Endothelial cell of umbilical vein (primary cell): ENCODE results near the gene UBR3. TPM values are rescaled to one million over a fixed set of nuclear protein-coding genes. Genes with fewer than 3 reads are reported as not detected.

Source experiments
- BruUV-seq: library from RNA; stranded (reverse); fragments of 400-500 nt; replicated peaks from 2 replicates; lab custom pipeline; 2021; lab: Mats Ljungman, UMichigan
- CTCF ChIA-PET: fragments of 300-600, 350-600 bp; sonication (Branson Sonifier 250); formaldehyde crosslinking; loops from one replicate; lab custom pipeline; 2021; ENCODE audit warnings: antibody characterized with exemption, inconsistent platforms; lab: Charles Lee
- POLR2A ChIA-PET: fragments of 300-600, 350-600 bp; sonication (Branson Sonifier 250); formaldehyde crosslinking; loops from one replicate; lab custom pipeline; 2021; ENCODE audit warnings: antibody characterized with exemption, inconsistent platforms; lab: Charles Lee
- DNase-seq: peaks from one replicate; pipeline ENCODE4 v3.0.0-alpha.2; 2011; ENCODE audit warnings: low read depth, low spot score
- FAIRE-seq: peaks from 2 replicates; lab custom pipeline; 2011; peaks lifted over from hg19 to GRCh38; lab: Jason Lieb, UNC
- H2AFZ ChIP-seq: 2 replicates; pipeline ENCODE4 v1.6.0; 2012; ENCODE audit warnings: low read depth, low read length, control low read depth, inconsistent platforms
- H3K27ac ChIP-seq: 2 replicates; pipeline ENCODE4 v1.5.1; 2011; ENCODE audit warnings: low read depth, mild to moderate bottlenecking, control low read depth, low read length, moderate library complexity; ENCODE audit not compliant: insufficient read depth
- H3K27me3 ChIP-seq, 2 experiments: 2 replicates each; pipeline versions ENCODE4 v1.6.0 to v1.6.1; 2011; ENCODE audit warnings: low read length in 2 of 2, mixed read lengths in 1 of 2; ENCODE audit not compliant: control insufficient read depth in 2 of 2, insufficient read depth in 2 of 2
- H3K36me3 ChIP-seq, 2 experiments: 2 replicates in 1 of 2; 3 replicates in 1 of 2; pipeline ENCODE4 v1.5.1; 2011; ENCODE audit warnings: low read length in 2 of 2, mild to moderate bottlenecking in 1 of 2, moderate library complexity in 1 of 2; ENCODE audit not compliant: control insufficient read depth in 2 of 2, insufficient read depth in 2 of 2; ENCODE audit errors: extremely low read depth in 1 of 2
- H3K4me1 ChIP-seq: 3 replicates; pipeline ENCODE4 v1.5.1; 2011; ENCODE audit warnings: mild to moderate bottlenecking, low read length; ENCODE audit not compliant: control insufficient read depth, insufficient read depth; ENCODE audit errors: extremely low read depth
- H3K4me2 ChIP-seq: 2 replicates; pipeline ENCODE4 v1.6.1; 2011; ENCODE audit warnings: low read length, control low read depth, mixed read lengths; ENCODE audit not compliant: insufficient read depth
- H3K4me3 ChIP-seq, 3 experiments: fragments of 200-600 bp in 1 of 3; sonication (generic), shearing (Covaris generic) in 1 of 3; replicated peaks in 1 of 3; 2 replicates each; pipeline ENCODE4 v1.5.1; 2011 to 2016; ENCODE audit warnings: control low read depth in 3 of 3, low read length in 3 of 3, mild to moderate bottlenecking in 2 of 3, inconsistent platforms in 1 of 3, low read depth in 1 of 3, moderate library complexity in 1 of 3; ENCODE audit not compliant: insufficient read depth in 1 of 3
- H3K79me2 ChIP-seq: 2 replicates; pipeline ENCODE4 v1.6.0; 2012; ENCODE audit warnings: low read length, inconsistent platforms; ENCODE audit not compliant: control insufficient read depth, insufficient read depth
- H3K9ac ChIP-seq: replicated peaks from 2 replicates; pipeline ENCODE3; 2011; ENCODE audit warnings: low read length, control low read depth; ENCODE audit not compliant: insufficient read depth; ENCODE audit errors: extremely low read depth
- H3K9me1 ChIP-seq: replicated peaks from 3 replicates; pipeline ENCODE4 v1.6.0; 2011; ENCODE audit warnings: mild to moderate bottlenecking, low read length; ENCODE audit not compliant: control insufficient read depth, insufficient read depth; ENCODE audit errors: extremely low read depth
- H3K9me3 ChIP-seq: replicated peaks from 2 replicates; pipeline ENCODE4 v1.5.1; 2012; ENCODE audit warnings: low read length, inconsistent platforms; ENCODE audit not compliant: control insufficient read depth, insufficient read depth
- H4K20me1 ChIP-seq: replicated peaks from 2 replicates; pipeline ENCODE3; 2011; ENCODE audit warnings: mild to moderate bottlenecking, low read length; ENCODE audit not compliant: control insufficient read depth, insufficient read depth; ENCODE audit errors: extremely low read depth
- EZH2 ChIP-seq: IDR thresholded peaks from 2 replicates; pipeline ENCODE4 v1.6.1; 2012; ENCODE audit warnings: borderline replicate concordance, low read depth, mild to moderate bottlenecking, moderate library complexity, low read length, inconsistent platforms; ENCODE audit not compliant: severe bottlenecking
- FOS ChIP-seq: IDR thresholded peaks from 2 replicates; pipeline ENCODE4 v1.6.1; 2011; ENCODE audit warnings: mild to moderate bottlenecking, low read length, moderate library complexity, borderline replicate concordance; ENCODE audit not compliant: insufficient read depth
- GATA2 ChIP-seq: IDR thresholded peaks from 2 replicates; pipeline ENCODE4 v1.7.0; 2011; ENCODE audit warnings: low read depth, mild to moderate bottlenecking, moderate library complexity, mixed read lengths, low read length; ENCODE audit not compliant: insufficient read length, insufficient read depth
- JUN ChIP-seq: IDR thresholded peaks from 2 replicates; pipeline ENCODE4 v1.6.1; 2011; ENCODE audit warnings: borderline replicate concordance, low read depth; ENCODE audit not compliant: insufficient read length, insufficient read depth
- MYC ChIP-seq: IDR thresholded peaks from one replicate; pipeline ENCODE4 v1.6.1; 2011; ENCODE audit warnings: mild to moderate bottlenecking, low read depth, low read length
- POLR2A ChIP-seq: IDR thresholded peaks from 2 replicates; pipeline ENCODE4 v1.6.1; 2012; ENCODE audit warnings: low read depth, mild to moderate bottlenecking, control low read depth, low read length
- POLR2AphosphoS5 ChIP-seq: IDR thresholded peaks from 2 replicates; pipeline ENCODE4 v1.6.1; 2012; ENCODE audit warnings: low read depth, mild to moderate bottlenecking, control low read depth, low read length, moderate library complexity; ENCODE audit not compliant: insufficient read depth
- dilution Hi-C: fragments of 300-500 bp; cut with MboI; formaldehyde crosslinking; loops from one replicate; pipeline ENCODE4 v1.15.0; 2019; ENCODE audit warnings: low sequenced_read_pairs; ENCODE audit not compliant: extremely low pct_ligation_motif_present
- intact Hi-C: fragments of 100-400 bp; cut with micrococcal nuclease; formaldehyde crosslinking; loops from one replicate; pipeline ENCODE4 v1.10.0; 2022
- polyA plus RNA-seq, 4 experiments: library from polyadenylated mRNA; depleted of rRNA in 3 of 4; stranded (reverse) in 3 of 4; unstranded in 1 of 4; fragments of >200 nt; gene quantifications; 2 replicates each; pipeline versions ENCODE4 v1.2.1 to v1.2.3, GENCODE V29; 2011 to 2012; ENCODE audit warnings: missing spikeins in 1 of 4
- total RNA-seq: library from RNA; stranded (reverse); gene quantifications from 2 replicates; pipeline ENCODE4 v1.2.3, GENCODE V29; 2021
- TF ChIP-seq, protein P1 (sequence below), 2 donors: IDR thresholded peaks; 1 replicate in 1 of 2; 2 replicates in 1 of 2; pipeline ENCODE4 v1.5.1; 2011; ENCODE audit warnings: low read length in 2 of 2, mild to moderate bottlenecking in 2 of 2, moderate library complexity in 2 of 2, control low read depth in 1 of 2, inconsistent platforms in 1 of 2, low read depth in 1 of 2; ENCODE audit not compliant: insufficient read depth in 1 of 2; ENCODE audit errors: extremely low read depth in 1 of 2
- TF ChIP-seq, protein P2 (sequence below): IDR thresholded peaks from 2 replicates; pipeline ENCODE4 v1.6.1; 2011; ENCODE audit not compliant: insufficient read depth, insufficient read length

The UBR3 gene
- total and polyA plus RNA-seq, 2 donors (not counting 3 experiments of a cell fraction or from before 2014, with no cell fraction given) = 5.3 to 27.5 TPM

DNA sequence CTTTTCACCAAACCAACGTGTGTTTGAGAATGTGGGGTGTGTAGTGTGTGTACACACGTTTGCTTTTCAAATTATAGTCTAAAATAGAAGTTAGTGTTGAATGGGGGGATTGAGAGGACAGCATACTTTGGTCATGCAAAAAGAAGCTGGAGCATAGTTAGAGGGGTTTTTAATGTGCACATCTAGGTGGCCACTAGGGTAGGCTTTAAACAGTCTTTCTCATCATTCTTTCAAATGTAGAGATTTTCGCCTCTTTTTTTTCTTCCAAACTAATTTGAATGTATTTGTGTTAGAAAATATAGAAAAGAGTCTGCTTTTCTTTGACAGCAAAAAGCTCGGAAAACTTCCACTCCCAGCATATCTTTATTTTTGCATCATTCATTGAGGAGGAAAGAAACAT, 185.5 kb downstream of the UBR3 start:
- DNase-seq (no peak), FAIRE-seq (no peak)
- Histone ChIP-seq H3K27ac (no peak overlapping the region), H4K20me1 (no peaks in the 10 kb centered on the region), H3K9me1 (no peaks in the 10 kb centered on the region), H3K4me1 (no peaks in the 10 kb centered on the region), H2AFZ (no peak overlapping the region), H3K36me3 (peaks cover 0 to 2% of the 10 kb centered on the region in 2 experiments), H3K79me2 (no peaks in the 10 kb centered on the region), H3K9me3 (no peaks in the 10 kb centered on the region), H3K9ac (no peak overlapping the region), H3K4me2 (no peak overlapping the region), H3K4me3 (no peak overlapping the region), H3K27me3 (no peaks in the 10 kb centered on the region)
- intact Hi-C loops = no loop called here
- no peak for TF ChIP-seq MYC
- no peak for TF ChIP-seq POLR2A
- TF ChIP-seq POLR2AphosphoS5 = no peak
- no peak for TF ChIP-seq FOS
- TF ChIP-seq, protein P1, sequence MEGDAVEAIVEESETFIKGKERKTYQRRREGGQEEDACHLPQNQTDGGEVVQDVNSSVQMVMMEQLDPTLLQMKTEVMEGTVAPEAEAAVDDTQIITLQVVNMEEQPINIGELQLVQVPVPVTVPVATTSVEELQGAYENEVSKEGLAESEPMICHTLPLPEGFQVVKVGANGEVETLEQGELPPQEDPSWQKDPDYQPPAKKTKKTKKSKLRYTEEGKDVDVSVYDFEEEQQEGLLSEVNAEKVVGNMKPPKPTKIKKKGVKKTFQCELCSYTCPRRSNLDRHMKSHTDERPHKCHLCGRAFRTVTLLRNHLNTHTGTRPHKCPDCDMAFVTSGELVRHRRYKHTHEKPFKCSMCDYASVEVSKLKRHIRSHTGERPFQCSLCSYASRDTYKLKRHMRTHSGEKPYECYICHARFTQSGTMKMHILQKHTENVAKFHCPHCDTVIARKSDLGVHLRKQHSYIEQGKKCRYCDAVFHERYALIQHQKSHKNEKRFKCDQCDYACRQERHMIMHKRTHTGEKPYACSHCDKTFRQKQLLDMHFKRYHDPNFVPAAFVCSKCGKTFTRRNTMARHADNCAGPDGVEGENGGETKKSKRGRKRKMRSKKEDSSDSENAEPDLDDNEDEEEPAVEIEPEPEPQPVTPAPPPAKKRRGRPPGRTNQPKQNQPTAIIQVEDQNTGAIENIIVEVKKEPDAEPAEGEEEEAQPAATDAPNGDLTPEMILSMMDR (IDR thresholded peaks at IDR 0.05; ENCODE audit: extremely low read depth in 1 of 2, insufficient read depth in 1 of 2, low read depth in 1 of 2, low read length in 2 of 2) = no peak
- TF ChIP-seq GATA2 = no peak
- TF ChIP-seq EZH2 = no peak
- TF ChIP-seq, protein P2, sequence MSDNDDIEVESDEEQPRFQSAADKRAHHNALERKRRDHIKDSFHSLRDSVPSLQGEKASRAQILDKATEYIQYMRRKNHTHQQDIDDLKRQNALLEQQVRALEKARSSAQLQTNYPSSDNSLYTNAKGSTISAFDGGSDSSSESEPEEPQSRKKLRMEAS = no peak
- no peak for TF ChIP-seq JUN
- CTCF ChIA-PET = no interaction called here
- BruUV-seq = no TSS peak
- dilution Hi-C loops = no loop called here
- POLR2A ChIA-PET = no interaction called here
